Endothelial cell (in vitro differentiated cells): ENCODE results near the gene UCK2. TPM values are rescaled to one million over a fixed set of nuclear protein-coding genes. Genes with fewer than 3 reads are reported as not detected.

Source experiments
- DNase-seq: peaks from one replicate; pipeline ENCODE4 v3.0.0; 2021; ENCODE audit warnings: low spot score
- H3K27ac Mint-ChIP-seq: one replicate; pipeline ENCODE4 v1.8.0; 2021; ENCODE audit warnings: mixed read lengths, inconsistent platforms; ENCODE audit not compliant: unreplicated experiment
- H3K27me3 Mint-ChIP-seq: one replicate; pipeline ENCODE4 v1.8.0; 2021; ENCODE audit warnings: mild to moderate bottlenecking, moderate library complexity, mixed read lengths, inconsistent platforms; ENCODE audit not compliant: unreplicated experiment
- H3K36me3 Mint-ChIP-seq: one replicate; pipeline ENCODE4 v1.8.0; 2021; ENCODE audit warnings: mild to moderate bottlenecking, low read depth, mixed read lengths, inconsistent platforms; ENCODE audit not compliant: unreplicated experiment
- H3K4me1 Mint-ChIP-seq: one replicate; pipeline ENCODE4 v1.8.0; 2021; ENCODE audit warnings: mild to moderate bottlenecking, mixed read lengths, inconsistent platforms; ENCODE audit not compliant: unreplicated experiment
- H3K4me3 Mint-ChIP-seq: one replicate; pipeline ENCODE4 v1.8.0; 2021; ENCODE audit warnings: mild to moderate bottlenecking, mixed read lengths, inconsistent platforms; ENCODE audit not compliant: unreplicated experiment
- H3K9me3 Mint-ChIP-seq: one replicate; pipeline ENCODE4 v1.8.0; 2021; ENCODE audit warnings: mixed read lengths, inconsistent platforms; ENCODE audit not compliant: unreplicated experiment
- total RNA-seq: library from RNA; stranded (reverse); fragmentation: NEBNext Ultra II Directional; extraction: Animal tissue kit (Norgen Biotek cat#: 25700); gene quantifications from one replicate; pipeline ENCODE4 v1.2.1, GENCODE V29; 2021; ENCODE audit not compliant: unreplicated experiment
- TF ChIP-seq, protein P1 (sequence below): fragments of 200-600 bp; sonication (generic); IDR thresholded peaks from one replicate; pipeline ENCODE4 v1.5.0; 2021; ENCODE audit warnings: antibody characterized with exemption; ENCODE audit not compliant: unreplicated experiment

Gene UCK2
- total RNA-seq, 1 donor from 2014 or later, result 52.9 TPM

DNA sequence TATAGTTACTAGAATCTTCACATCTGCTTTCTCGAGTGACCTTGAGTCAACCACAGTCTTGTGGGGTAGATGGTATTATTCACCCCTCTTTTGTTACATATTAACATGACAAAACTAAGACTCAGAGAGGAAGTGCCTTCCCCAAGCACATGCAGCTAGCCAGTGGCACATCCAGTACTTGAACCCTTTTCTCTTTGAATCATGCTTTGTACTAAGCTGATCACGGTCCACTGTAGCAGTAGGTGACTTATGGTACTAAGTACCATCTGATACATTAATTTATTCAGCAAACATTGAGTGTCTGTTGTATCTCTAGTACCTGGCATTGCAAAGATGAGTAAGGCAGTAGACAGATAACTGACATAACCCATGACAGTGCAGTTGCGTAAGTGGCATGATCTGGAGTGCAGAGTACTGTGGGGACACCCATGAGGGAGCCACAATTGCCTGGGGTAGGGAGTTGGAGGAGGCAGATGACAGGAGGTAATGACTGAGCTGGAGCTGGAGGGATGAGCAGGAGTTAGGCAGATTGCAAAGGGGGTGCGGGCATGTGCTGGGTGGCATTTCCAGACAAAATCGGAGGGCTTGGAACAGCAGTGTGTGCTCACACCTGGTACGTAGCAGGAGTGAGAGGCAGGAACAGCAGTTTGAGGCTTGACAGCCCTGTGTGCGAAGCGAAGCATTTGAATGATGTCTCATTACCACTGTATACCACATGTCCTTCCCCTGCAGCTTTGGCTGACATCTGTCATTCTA is 29.8 kb downstream of the UCK2 start:
- H3K27ac Mint-ChIP-seq, result peak overlapping the region; percentile 31

DNA sequence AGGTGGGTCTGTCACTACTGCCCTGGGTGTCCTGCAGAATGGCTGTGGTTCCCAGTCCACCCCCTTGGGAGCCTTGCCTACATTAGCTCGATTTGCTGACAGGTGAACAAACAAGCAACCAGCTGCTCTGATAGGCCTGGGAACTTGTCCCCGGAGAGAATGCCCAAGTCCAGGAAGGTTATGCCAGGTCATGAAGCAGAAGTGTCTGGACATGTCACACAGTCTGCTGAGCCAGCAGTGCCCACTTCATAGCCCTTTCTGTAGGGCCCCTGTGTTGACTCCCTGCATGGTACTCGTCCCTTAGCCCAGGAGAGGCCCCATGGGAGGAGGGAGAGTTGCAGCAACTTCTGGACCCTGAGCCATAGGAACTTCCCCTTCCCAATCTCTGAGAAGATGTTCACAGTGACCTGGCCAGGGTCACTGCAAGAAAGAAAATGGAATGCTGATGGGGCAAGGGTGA is 31.0 kb downstream of the UCK2 start:
- TF ChIP-seq, protein P1, sequence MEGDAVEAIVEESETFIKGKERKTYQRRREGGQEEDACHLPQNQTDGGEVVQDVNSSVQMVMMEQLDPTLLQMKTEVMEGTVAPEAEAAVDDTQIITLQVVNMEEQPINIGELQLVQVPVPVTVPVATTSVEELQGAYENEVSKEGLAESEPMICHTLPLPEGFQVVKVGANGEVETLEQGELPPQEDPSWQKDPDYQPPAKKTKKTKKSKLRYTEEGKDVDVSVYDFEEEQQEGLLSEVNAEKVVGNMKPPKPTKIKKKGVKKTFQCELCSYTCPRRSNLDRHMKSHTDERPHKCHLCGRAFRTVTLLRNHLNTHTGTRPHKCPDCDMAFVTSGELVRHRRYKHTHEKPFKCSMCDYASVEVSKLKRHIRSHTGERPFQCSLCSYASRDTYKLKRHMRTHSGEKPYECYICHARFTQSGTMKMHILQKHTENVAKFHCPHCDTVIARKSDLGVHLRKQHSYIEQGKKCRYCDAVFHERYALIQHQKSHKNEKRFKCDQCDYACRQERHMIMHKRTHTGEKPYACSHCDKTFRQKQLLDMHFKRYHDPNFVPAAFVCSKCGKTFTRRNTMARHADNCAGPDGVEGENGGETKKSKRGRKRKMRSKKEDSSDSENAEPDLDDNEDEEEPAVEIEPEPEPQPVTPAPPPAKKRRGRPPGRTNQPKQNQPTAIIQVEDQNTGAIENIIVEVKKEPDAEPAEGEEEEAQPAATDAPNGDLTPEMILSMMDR, result no peak
- peaks cover 13% of the 10 kb centered on the region for H3K36me3 Mint-ChIP-seq
- DNase-seq, result no peak
- peaks cover 12% of the 10 kb centered on the region for H3K27me3 Mint-ChIP-seq
- H3K27ac Mint-ChIP-seq, result no peak overlapping the region
- peaks cover 38% of the 10 kb centered on the region for H3K4me1 Mint-ChIP-seq
- no peak overlapping the region for H3K4me3 Mint-ChIP-seq
- no peaks in the 10 kb centered on the region for H3K9me3 Mint-ChIP-seq

More for the DNA sequence above, 29.8 kb downstream of the UCK2 start:
- Mint-ChIP-seq H3K4me1 (peaks cover 47% of the 10 kb centered on the region), H3K36me3 (peaks cover 13% of the 10 kb centered on the region), H3K4me3 (no peak overlapping the region), H3K9me3 (no peaks in the 10 kb centered on the region), H3K27me3 (peaks cover 12% of the 10 kb centered on the region)
- TF ChIP-seq, protein P1, result no peak
- no peak for DNase-seq

GRCh38 chr1:165858967-165859845 is 31.8 kb downstream of the UCK2 start:
- Mint-ChIP-seq H3K27me3 (peaks cover 12% of the 10 kb centered on the region), H3K27ac (peak overlapping the region; percentile 20), H3K36me3 (peaks cover 13% of the 10 kb centered on the region), H3K4me3 (no peak overlapping the region), H3K9me3 (no peaks in the 10 kb centered on the region), H3K4me1 (peaks cover 30% of the 10 kb centered on the region)
- DNase-seq, result no peak
- TF ChIP-seq, protein P1, result no peak

GRCh38 chr1:165860065-165860464 is 32.7 kb downstream of the UCK2 start:
- no peak for DNase-seq
- Mint-ChIP-seq H3K4me1 (peaks cover 25% of the 10 kb centered on the region), H3K4me3 (no peak overlapping the region), H3K27ac (no peak overlapping the region), H3K9me3 (no peaks in the 10 kb centered on the region), H3K27me3 (peaks cover 12% of the 10 kb centered on the region), H3K36me3 (peaks cover 13% of the 10 kb centered on the region)
- TF ChIP-seq, protein P1, result no peak
